Fibroblast of mammary gland (primary cell): ENCODE measurements around the gene TM9SF4.

Source experiments
- DNase-seq: peaks from one replicate; pipeline ENCODE4 v3.0.0-alpha.2; 2010; ENCODE audit warnings: low read depth
- H3K4me3 ChIP-seq: 2 replicates; pipeline ENCODE4 v1.5.1; 2011; ENCODE audit warnings: low read depth, mild to moderate bottlenecking, low read length, moderate library complexity; ENCODE audit not compliant: control insufficient read depth
- CTCF ChIP-seq: conservative IDR thresholded peaks from 2 replicates; pipeline ENCODE4 v1.5.1; 2011; ENCODE audit warnings: low read depth, low read length, inconsistent platforms; ENCODE audit not compliant: control insufficient read depth, insufficient read depth

TM9SF4 gene

GRCh38 chr20:32199006-32199405 is 89.5 kb downstream of the TM9SF4 start:
- TF ChIP-seq CTCF, result no peak

GRCh38 chr20:32201296-32201976 is 91.9 kb downstream of the TM9SF4 start:
- DNase-seq, result peak; percentile 32
- H3K4me3 ChIP-seq, result no peak overlapping the region
- no peak for TF ChIP-seq CTCF

More at GRCh38 chr20:32199006-32199405, 89.5 kb downstream of the TM9SF4 start:
- no peak overlapping the region for H3K4me3 ChIP-seq
- no peak for DNase-seq

- TF ChIP-seq CTCF, result no peak
- peak; percentile 57 for DNase-seq
- no peak overlapping the region for H3K4me3 ChIP-seq
These were observed 92.5 kb downstream of the TM9SF4 start for GRCh38 chr20:32201977-32202363.

GRCh38 chr20:32203356-32204204 is 94.1 kb downstream of the TM9SF4 start:
- TF ChIP-seq CTCF, result no peak
- no peak for DNase-seq
- no peak overlapping the region for H3K4me3 ChIP-seq

- no peak overlapping the region for H3K4me3 ChIP-seq
- DNase-seq, result peak; percentile 63
- TF ChIP-seq CTCF, result no peak
These were observed 94.9 kb downstream of the TM9SF4 start for GRCh38 chr20:32204205-32205109.

- no peak overlapping the region for H3K4me3 ChIP-seq
- DNase-seq, result peak; percentile 24
- no peak for TF ChIP-seq CTCF
These were observed 95.8 kb downstream of the TM9SF4 start for GRCh38 chr20:32205110-32205842.
